OCI-LY7 (cell line): ENCODE data around the gene ACVR2A. TPM values are rescaled to one million over a fixed set of nuclear protein-coding genes. Genes with fewer than 3 reads are reported as not detected.

ENCODE experiments used
- BruUV-seq: library from RNA; stranded (reverse); fragments of 400-500 nt; replicated peaks from 2 replicates; lab custom pipeline; 2021; lab: Mats Ljungman, UMichigan
- CTCF ChIA-PET: fragments of 300-600 bp; sonication (Branson Sonifier 250); formaldehyde crosslinking; loops from one replicate; lab custom pipeline; 2022; ENCODE audit warnings: antibody characterized with exemption; ENCODE audit not compliant: unreplicated experiment; lab: Charles Lee
- POLR2A ChIA-PET: fragments of 300-600 bp; sonication (Branson Sonifier 250); formaldehyde crosslinking; loops from one replicate; lab custom pipeline; 2022; ENCODE audit warnings: antibody characterized with exemption; lab: Charles Lee
- DNase-seq: peaks from one replicate; pipeline ENCODE4 v3.0.0-alpha.2; 2015; ENCODE audit warnings: low spot score
- H2AFZ ChIP-seq: fragments of 200-600 bp; sonication (generic), shearing (Covaris generic); 2 replicates; pipeline ENCODE4 v1.6.1; 2014; ENCODE audit warnings: mild to moderate bottlenecking, antibody characterized with exemption, low read length, moderate library complexity
- H3K27ac ChIP-seq: fragments of 200-600 bp; sonication (generic); 2 replicates; pipeline ENCODE4 v1.5.1; 2014; ENCODE audit warnings: mixed run types, low read depth, mild to moderate bottlenecking, moderate library complexity, low read length, inconsistent platforms; ENCODE audit not compliant: poor library complexity, severe bottlenecking
- H3K36me3 ChIP-seq: fragments of 200-600 bp; sonication (generic); 2 replicates; pipeline ENCODE4 v1.6.1; 2014; ENCODE audit warnings: mild to moderate bottlenecking, antibody characterized with exemption, low read length, moderate library complexity, mixed read lengths; ENCODE audit not compliant: insufficient read depth
- H3K4me1 ChIP-seq: fragments of 200-600 bp; sonication (generic); 2 replicates; pipeline ENCODE4 v1.5.1; 2014; ENCODE audit warnings: mild to moderate bottlenecking, low read length; ENCODE audit not compliant: insufficient read depth, poor library complexity, severe bottlenecking
- H3K4me2 ChIP-seq: fragments of 200-600 bp; sonication (generic); 2 replicates; pipeline ENCODE4 v1.6.1; 2014; ENCODE audit warnings: mild to moderate bottlenecking, low read length
- H3K4me3 ChIP-seq: fragments of 200-600 bp; sonication (generic); 2 replicates; pipeline ENCODE4 v1.5.1; 2014; ENCODE audit warnings: mild to moderate bottlenecking, low read depth, low read length; ENCODE audit not compliant: poor library complexity, severe bottlenecking
- H3K79me2 ChIP-seq: fragments of 200-600 bp; sonication (generic); 2 replicates; pipeline ENCODE4 v1.6.1; 2016; ENCODE audit warnings: low read depth, mild to moderate bottlenecking, low read length, moderate library complexity, mixed read lengths; ENCODE audit not compliant: insufficient read depth
- H3K9me2 ChIP-seq: fragments of 200-600 bp; sonication (generic); 2 replicates; pipeline ENCODE4 v1.6.1; 2016; ENCODE audit warnings: mild to moderate bottlenecking, low read length, mixed read lengths; ENCODE audit not compliant: insufficient read depth
- H3K9me3 ChIP-seq: fragments of 200-600 bp; sonication (generic); 2 replicates; pipeline ENCODE4 v1.6.1; 2014; ENCODE audit warnings: mild to moderate bottlenecking, mixed run types, low read length, mixed read lengths
- H4K20me1 ChIP-seq: fragments of 200-600 bp; sonication (generic); 2 replicates; pipeline ENCODE4 v1.6.1; 2014; ENCODE audit warnings: mild to moderate bottlenecking, antibody characterized with exemption, low read length, moderate library complexity, mixed read lengths; ENCODE audit not compliant: insufficient read depth
- CTCF ChIP-seq: fragments of 200-600 bp; sonication (generic); conservative IDR thresholded peaks from 2 replicates; pipeline ENCODE4 v1.5.1; 2014; ENCODE audit warnings: mild to moderate bottlenecking, antibody characterized with exemption, low read length, moderate library complexity, mixed read lengths
- EZH2phosphoT487 ChIP-seq: fragments of 200-600 bp; sonication (generic); IDR thresholded peaks from 2 replicates; pipeline ENCODE4 v1.6.1; 2018; ENCODE audit warnings: low read depth, borderline replicate concordance, mild to moderate bottlenecking, mixed run types, antibody characterized with exemption, low read length, moderate library complexity, mixed read lengths
- intact Hi-C: fragments of 100-400 bp; cut with micrococcal nuclease; formaldehyde crosslinking; loops from one replicate; pipeline ENCODE4 v1.10.0; 2022; ENCODE audit not compliant: unreplicated experiment
- total RNA-seq, 2 experiments: library from RNA; depleted of rRNA in 1 of 2; stranded (reverse); fragments of >200 nt in 1 of 2; shearing (Covaris generic) in 1 of 2; gene quantifications; 2 replicates each; pipeline ENCODE4 v1.2.3, GENCODE V29; 2014 to 2022

The ACVR2A gene
- total RNA-seq, 2 experiments from 2014 or later: 1.5 to 2.5 TPM

- Histone ChIP-seq H3K27ac (no peak overlapping the region), H3K9me3 (no peaks in the 10 kb centered on the region), H3K79me2 (no peaks in the 10 kb centered on the region), H3K9me2 (no peaks in the 10 kb centered on the region), H3K4me2 (peak overlapping the region; percentile 94; the same call in 1 of the 2 replicates), H3K36me3 (no peaks in the 10 kb centered on the region), H2AFZ (no peak overlapping the region), H3K4me1 (peaks cover 11% of the 10 kb centered on the region), H3K4me3 (peak overlapping the region; percentile 70), H4K20me1 (no peaks in the 10 kb centered on the region; the same call in 1 of the 2 replicates)
- BruUV-seq: no TSS peak
- ChIA-PET POLR2A (interaction anchor here (0.6 kb wide), 1 partner anchor 61 kb away, joined by 3 read pairs; no protein-coding TSS in a partner anchor), CTCF (no interaction called here)
- TF ChIP-seq CTCF (no peak), EZH2phosphoT487 (no peak)
- DNase-seq: no peak
- intact Hi-C loops: no loop called here
Observed at GRCh38 chr2:147846412-147847081, 1.7 kb downstream of the ACVR2A start.

- no peak for DNase-seq
- no peak overlapping the region for H3K27ac ChIP-seq
- H3K4me3 ChIP-seq: no peak overlapping the region
- TF ChIP-seq EZH2phosphoT487 (no peak), CTCF (no peak)
- no peak overlapping the region for H3K4me2 ChIP-seq
- ChIA-PET CTCF (no interaction called here), POLR2A (no interaction called here)
- H2AFZ ChIP-seq: no peak overlapping the region
- no peaks in the 10 kb centered on the region; the same call in 1 of the 2 replicates for H4K20me1 ChIP-seq
- no peaks in the 10 kb centered on the region for H3K79me2 ChIP-seq
- H3K36me3 ChIP-seq: no peaks in the 10 kb centered on the region
- no peaks in the 10 kb centered on the region for H3K9me2 ChIP-seq
- H3K4me1 ChIP-seq: peaks cover 11% of the 10 kb centered on the region
- H3K9me3 ChIP-seq: no peaks in the 10 kb centered on the region
- intact Hi-C loops: no loop called here
- BruUV-seq: no TSS peak
Observed at GRCh38 chr2:147847746-147848391, 3.0 kb downstream of the ACVR2A start.

GRCh38 chr2:147850838-147851237, 6.0 kb downstream of the ACVR2A start:
- Histone ChIP-seq H3K27ac (no peak overlapping the region), H3K79me2 (no peaks in the 10 kb centered on the region), H3K4me2 (no peak overlapping the region), H2AFZ (no peak overlapping the region), H3K4me1 (peaks cover 6% of the 10 kb centered on the region), H3K9me3 (no peaks in the 10 kb centered on the region), H4K20me1 (no peaks in the 10 kb centered on the region; the same call in 1 of the 2 replicates), H3K9me2 (no peaks in the 10 kb centered on the region), H3K4me3 (no peak overlapping the region), H3K36me3 (no peaks in the 10 kb centered on the region)
- DNase-seq: no peak
- TF ChIP-seq CTCF (no peak), EZH2phosphoT487 (no peak)
- BruUV-seq: no TSS peak
- intact Hi-C loops: no loop called here
- CTCF ChIA-PET: no interaction called here
- POLR2A ChIA-PET: no interaction called here
